ENCODE data around the gene CHRNA1.

The CHRNA1 gene

GRCh38 chr2:174764280-174765255 is at the start of gene CHRNA1:
TSS of gene CHRNA1 (minus strand) at chr2:174764472. CDS start at chr2:174764394, 78 bp downstream.
- Histone ChIP-seq H2AFZ (peak within 1 kb of the TSS; percentile 10), H3K4me2 (ENCODE audit: low read length) (no peak within 1 kb of the TSS), H3K27ac (no peak within 1 kb of the TSS), H3K4me3 (ENCODE audit: low read depth, low read length) (no peak within 1 kb of the TSS), H3K9me3 (ENCODE audit: control insufficient read depth, low read length) (no peaks in the 10 kb centered on the region), H3K27me3 (ENCODE audit: control insufficient read depth, insufficient read depth, low read length) (no peaks in the 10 kb centered on the region), H3K79me2 (no peaks in the 10 kb centered on the region), H3K4me1 (peaks cover 7% of the 10 kb centered on the region), H3K9ac (no peak within 1 kb of the TSS), H3K36me3 (ENCODE audit: control insufficient read depth, insufficient read depth, low read length) (no peaks in the 10 kb centered on the region)
- no peak for TF ChIP-seq CTCF (IDR thresholded peaks at IDR 0.05)

GRCh38 chr2:174812037-174812436 is 47.8 kb upstream of the CHRNA1 start:
- no peak for TF ChIP-seq CTCF (IDR thresholded peaks at IDR 0.05)
- Histone ChIP-seq H3K27me3 (ENCODE audit: control insufficient read depth, insufficient read depth, low read length) (no peaks in the 10 kb centered on the region), H3K4me3 (ENCODE audit: low read depth, low read length) (no peak overlapping the region), H3K9ac (no peak overlapping the region), H3K9me3 (ENCODE audit: control insufficient read depth, low read length) (no peaks in the 10 kb centered on the region), H3K36me3 (ENCODE audit: control insufficient read depth, insufficient read depth, low read length) (no peaks in the 10 kb centered on the region), H3K4me1 (peaks cover 4% of the 10 kb centered on the region), H3K4me2 (ENCODE audit: low read length) (no peak overlapping the region), H2AFZ (no peak overlapping the region), H3K79me2 (no peaks in the 10 kb centered on the region), H3K27ac (no peak overlapping the region)

GRCh38 chr2:174807931-174808330 is 43.7 kb upstream of the CHRNA1 start:
- H2AFZ ChIP-seq, result no peak overlapping the region
- no peak for TF ChIP-seq CTCF (IDR thresholded peaks at IDR 0.05)
- peak overlapping the region; percentile 32 for H3K27ac ChIP-seq
- no peaks in the 10 kb centered on the region for H3K79me2 ChIP-seq
- H3K9ac ChIP-seq, result no peak overlapping the region
- no peaks in the 10 kb centered on the region for H3K36me3 ChIP-seq (ENCODE audit: control insufficient read depth, insufficient read depth, low read length)
- H3K4me3 ChIP-seq (ENCODE audit: low read depth, low read length), result no peak overlapping the region
- no peak overlapping the region for H3K4me2 ChIP-seq (ENCODE audit: low read length)
- H3K27me3 ChIP-seq (ENCODE audit: control insufficient read depth, insufficient read depth, low read length), result no peaks in the 10 kb centered on the region
- no peaks in the 10 kb centered on the region for H3K9me3 ChIP-seq (ENCODE audit: control insufficient read depth, low read length)
- peaks cover 4% of the 10 kb centered on the region for H3K4me1 ChIP-seq

- H3K27ac ChIP-seq, result no peak overlapping the region
- no peaks in the 10 kb centered on the region for H3K36me3 ChIP-seq (ENCODE audit: control insufficient read depth, insufficient read depth, low read length)
- H3K27me3 ChIP-seq (ENCODE audit: control insufficient read depth, insufficient read depth, low read length), result no peaks in the 10 kb centered on the region
- H3K79me2 ChIP-seq, result no peaks in the 10 kb centered on the region
- H3K4me2 ChIP-seq (ENCODE audit: low read length), result no peak overlapping the region
- no peak overlapping the region for H2AFZ ChIP-seq
- H3K9ac ChIP-seq, result no peak overlapping the region
- no peaks in the 10 kb centered on the region for H3K9me3 ChIP-seq (ENCODE audit: control insufficient read depth, low read length)
- H3K4me1 ChIP-seq, result peaks cover 4% of the 10 kb centered on the region
- no peak for TF ChIP-seq CTCF (IDR thresholded peaks at IDR 0.05)
- no peak overlapping the region for H3K4me3 ChIP-seq (ENCODE audit: low read depth, low read length)
Observed at GRCh38 chr2:174805803-174806202, 41.5 kb upstream of the CHRNA1 start.

Data from parathyroid adenoma (tissue), 2 donors.